MM.1S (cell line): ENCODE data around the gene HMGN3.

ENCODE experiments used
- EZH2 ChIP-seq: fragments of 300-600 bp; sonication (generic); optimal IDR thresholded peaks from 2 replicates; pipeline ENCODE3; 2017; ENCODE audit warnings: low read depth, mild to moderate bottlenecking, antibody characterized with exemption, low read length, mixed read lengths
- EZH2phosphoT487 ChIP-seq: fragments of 300-600 bp; sonication (generic); IDR thresholded peaks from 2 replicates; pipeline ENCODE4 v1.6.1; 2018; ENCODE audit warnings: antibody characterized with exemption, low read length
- TF ChIP-seq, protein P1 (sequence below): fragments of 300-600 bp; sonication (generic); IDR thresholded peaks from 2 replicates; pipeline ENCODE4 v1.5.1; 2016; ENCODE audit warnings: antibody characterized with exemption, low read length, mixed read lengths

DNA sequence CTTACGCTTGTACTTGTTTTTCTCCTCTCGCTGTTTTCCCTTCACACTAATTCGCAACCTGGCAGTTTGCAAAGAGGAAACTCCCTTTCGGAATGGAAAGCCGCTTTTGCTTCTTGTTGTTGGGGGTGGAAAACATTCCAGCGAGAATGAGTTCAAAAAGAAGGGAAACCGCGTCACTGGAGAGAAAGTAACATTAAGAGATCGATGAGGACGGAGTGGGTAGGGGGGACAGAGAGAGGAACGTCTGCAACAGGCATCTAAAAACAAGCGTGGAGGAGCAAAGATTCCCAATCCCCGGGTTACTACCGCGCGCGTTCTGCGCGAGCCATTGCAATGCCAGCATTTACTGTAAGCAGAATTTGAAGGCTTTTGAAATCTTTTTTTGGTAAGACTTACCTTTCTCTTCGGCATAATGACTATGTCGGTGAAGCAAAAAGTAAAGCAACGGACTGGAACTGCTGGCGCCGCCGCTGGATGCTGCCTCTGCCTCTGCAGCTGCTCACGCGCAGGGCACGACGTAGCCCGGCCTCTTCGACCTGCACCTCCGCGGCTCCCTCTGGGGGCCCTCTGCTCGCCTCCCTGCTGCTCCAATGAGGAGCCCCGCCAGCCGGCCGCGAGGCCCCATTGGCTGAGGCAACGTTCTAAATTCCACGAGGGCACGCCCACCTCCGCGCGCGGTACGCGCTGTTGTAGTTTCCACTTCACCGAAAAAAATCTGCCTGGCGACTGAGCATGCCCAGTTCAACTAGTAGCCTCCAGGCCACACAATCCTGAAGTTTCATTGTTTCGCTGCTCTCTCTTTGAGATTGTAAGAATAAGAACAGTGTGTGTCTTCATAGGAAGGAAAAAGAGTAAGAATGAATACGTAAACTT, at the start of gene HMGN3:
- TF ChIP-seq, protein P1, sequence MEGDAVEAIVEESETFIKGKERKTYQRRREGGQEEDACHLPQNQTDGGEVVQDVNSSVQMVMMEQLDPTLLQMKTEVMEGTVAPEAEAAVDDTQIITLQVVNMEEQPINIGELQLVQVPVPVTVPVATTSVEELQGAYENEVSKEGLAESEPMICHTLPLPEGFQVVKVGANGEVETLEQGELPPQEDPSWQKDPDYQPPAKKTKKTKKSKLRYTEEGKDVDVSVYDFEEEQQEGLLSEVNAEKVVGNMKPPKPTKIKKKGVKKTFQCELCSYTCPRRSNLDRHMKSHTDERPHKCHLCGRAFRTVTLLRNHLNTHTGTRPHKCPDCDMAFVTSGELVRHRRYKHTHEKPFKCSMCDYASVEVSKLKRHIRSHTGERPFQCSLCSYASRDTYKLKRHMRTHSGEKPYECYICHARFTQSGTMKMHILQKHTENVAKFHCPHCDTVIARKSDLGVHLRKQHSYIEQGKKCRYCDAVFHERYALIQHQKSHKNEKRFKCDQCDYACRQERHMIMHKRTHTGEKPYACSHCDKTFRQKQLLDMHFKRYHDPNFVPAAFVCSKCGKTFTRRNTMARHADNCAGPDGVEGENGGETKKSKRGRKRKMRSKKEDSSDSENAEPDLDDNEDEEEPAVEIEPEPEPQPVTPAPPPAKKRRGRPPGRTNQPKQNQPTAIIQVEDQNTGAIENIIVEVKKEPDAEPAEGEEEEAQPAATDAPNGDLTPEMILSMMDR: peak; percentile 20
- TF ChIP-seq EZH2 (no peak), EZH2phosphoT487 (no peak)
